HepG2 (cell line): ENCODE data around the gene PSMC4. TPM values are rescaled to one million over a fixed set of nuclear protein-coding genes. Genes with fewer than 3 reads are reported as not detected.

Experiments used
- ATAC-seq: fragments of 200-7000 bp; cut with Tn5 transposase; 3 replicates; pipeline ENCODE4 v1.9.1; 2020; ENCODE audit warnings: mild to moderate bottlenecking, moderate library complexity
- BruUV-seq: library from RNA; stranded (reverse); fragments of 400-500 nt; replicated peaks from 2 replicates; lab custom pipeline; 2021; lab: Mats Ljungman, UMichigan
- CTCF ChIA-PET: fragments of 300-600 bp; formaldehyde crosslinking; extraction: SDS; loops from one replicate; lab custom pipeline; 2021; ENCODE audit warnings: low total read pairs, inconsistent platforms, low intra/inter-chr PET ratio; lab: Yijun Ruan, JAX
- POLR2A ChIA-PET: fragments of 350-600 bp; sonication (Branson Sonifier 250); formaldehyde crosslinking; loops from one replicate; lab custom pipeline; 2020; ENCODE audit warnings: antibody characterized with exemption, inconsistent platforms; lab: Yijun Ruan, JAX
- DNase-seq: peaks from one replicate; pipeline ENCODE4 v3.0.0-alpha.2; 2015; ENCODE audit warnings: low spot score
- FAIRE-seq: peaks from 3 replicates; lab custom pipeline; 2011; peaks lifted over from hg19 to GRCh38; lab: Jason Lieb, UNC
- H2AFZ ChIP-seq: one replicate; pipeline ENCODE4 v1.6.1; 2011; ENCODE audit warnings: low read length, inconsistent platforms
- H3K27ac ChIP-seq: fragments of 300-600 bp; 3 replicates; pipeline ENCODE4 v1.8.0; 2011; ENCODE audit warnings: mixed run types, mild to moderate bottlenecking, mixed read lengths, low read length, inconsistent platforms; ENCODE audit not compliant: insufficient read depth; ENCODE audit errors: extremely low read length
- H3K27me3 ChIP-seq, 2 experiments: fragments of 200-600 bp in 1 of 2; 2 replicates in 1 of 2; 3 replicates in 1 of 2; pipeline versions ENCODE4 v1.6.0 to v1.8.0; 2011; ENCODE audit warnings: low read length in 2 of 2, mild to moderate bottlenecking in 2 of 2, moderate library complexity in 2 of 2, inconsistent platforms in 1 of 2; ENCODE audit not compliant: insufficient read depth in 2 of 2, control insufficient read depth in 1 of 2
- H3K36me3 ChIP-seq, 2 experiments: fragments of 200-600 bp in 1 of 2; replicated peaks in 1 of 2; 2 replicates in 1 of 2; 3 replicates in 1 of 2; pipeline versions ENCODE4 v1.5.1 to v1.8.0; 2011; ENCODE audit warnings: low read length in 2 of 2, inconsistent platforms in 1 of 2; ENCODE audit not compliant: insufficient read depth in 2 of 2, control insufficient read depth in 1 of 2
- H3K4me1 ChIP-seq: 2 replicates; pipeline ENCODE4 v1.5.1; 2012; ENCODE audit warnings: low read length, inconsistent platforms; ENCODE audit not compliant: insufficient read depth
- H3K4me2 ChIP-seq: 2 replicates; pipeline ENCODE4 v1.6.0; 2011; ENCODE audit warnings: low read depth, low read length, inconsistent platforms
- H3K4me3 ChIP-seq, 3 experiments: fragments of 200-600 bp in 1 of 3; sonication (generic), shearing (Covaris generic) in 1 of 3; replicated peaks in 1 of 3; 2 replicates each; pipeline ENCODE4 v1.5.1; 2011 to 2016; ENCODE audit warnings: low read length in 3 of 3, inconsistent platforms in 2 of 3, low read depth in 2 of 3, mild to moderate bottlenecking in 2 of 3, control low read depth in 1 of 3, mixed read lengths in 1 of 3; ENCODE audit not compliant: insufficient read depth in 1 of 3
- H3K79me2 ChIP-seq: one replicate; pipeline ENCODE4 v1.6.1; 2011; ENCODE audit warnings: low read length, inconsistent platforms; ENCODE audit not compliant: insufficient read depth
- H3K9ac ChIP-seq: 2 replicates; pipeline ENCODE4 v1.6.0; 2011; ENCODE audit warnings: mild to moderate bottlenecking, low read depth, low read length, inconsistent platforms; ENCODE audit not compliant: insufficient read depth
- H3K9me3 ChIP-seq: 2 replicates; pipeline ENCODE4 v1.5.1; 2012; ENCODE audit warnings: mild to moderate bottlenecking, low read length
- H4K20me1 ChIP-seq: 2 replicates; pipeline ENCODE4 v1.6.0; 2011; ENCODE audit warnings: inconsistent platforms, mild to moderate bottlenecking, low read length, moderate library complexity; ENCODE audit not compliant: insufficient read depth
- CHCHD3 ChIP-seq: sonication (generic); formaldehyde crosslinking; IDR thresholded peaks from 2 replicates; pipeline ENCODE4 v1.8.0; 2022; ENCODE audit warnings: mild to moderate bottlenecking, missing genetic modification reagents, moderate library complexity
- GABPA ChIP-seq, 2 experiments: IDR thresholded peaks; 2 replicates each; pipeline ENCODE4 v1.6.1; 2011 to 2016; ENCODE audit warnings: low read depth in 2 of 2, low read length in 1 of 2, missing biosample characterization in 1 of 2, missing genetic modification characterization in 1 of 2
- HOXA7 ChIP-seq: sonication (generic); formaldehyde crosslinking; IDR thresholded peaks from 2 replicates; pipeline ENCODE4 v1.8.1; 2022; ENCODE audit warnings: mild to moderate bottlenecking, missing genetic modification reagents, moderate library complexity
- SNAI1 ChIP-seq: sonication (generic); formaldehyde crosslinking; IDR thresholded peaks from 2 replicates; pipeline ENCODE4 v1.5.0; 2020; ENCODE audit warnings: mild to moderate bottlenecking, missing genetic modification reagents, borderline replicate concordance
- YEATS4 ChIP-seq: sonication (generic); formaldehyde crosslinking; IDR thresholded peaks from 2 replicates; pipeline ENCODE4 v1.4.0; 2020; ENCODE audit warnings: missing genetic modification reagents, borderline replicate concordance
- ZNF282 ChIP-seq: fragments of 450-650 bp; IDR thresholded peaks from 2 replicates; pipeline ENCODE4 v1.6.1; 2018; ENCODE audit not compliant: partially characterized antibody
- WGBS: methylation state at CpG from one replicate; pipeline ENCODE4 v1.1.6; 2017; ENCODE audit warnings: low lambda C conversion rate; 5-methylcytosine and 5-hydroxymethylcytosine counted together
- in situ Hi-C: cut with HindIII; loops from 2 replicates; pipeline ENCODE4 v1.10.0; 2017; ENCODE audit warnings: low pct_unique_long_range_greater_than_20kb; ENCODE audit not compliant: extremely low pct_ligation_motif_present
- intact Hi-C: fragments of 100-400 bp; cut with micrococcal nuclease; formaldehyde crosslinking; loops from one replicate; pipeline ENCODE4 v1.10.0; 2022; ENCODE audit not compliant: unreplicated experiment
- polyA plus RNA-seq, 8 experiments: library from polyadenylated mRNA; depleted of rRNA in 3 of 8; stranded (reverse) in 7 of 8; unstranded in 1 of 8; fragments of >200 nt; fragmentation: Illumina TruSeq in 4 of 8; extraction: Trizol in 4 of 8; gene quantifications; 2 replicates each; pipeline versions ENCODE4 v1.2.1 to v1.2.3, GENCODE V29; 2011 to 2016; ENCODE audit warnings: low read depth in 4 of 8, missing spikeins in 1 of 8, mixed read lengths in 1 of 8; ENCODE audit not compliant: insufficient read depth in 1 of 8
- total RNA-seq, 5 experiments: library from RNA; depleted of rRNA; stranded (reverse); fragments of >200 nt; fragmentation: Illumina TruSeq; extraction: Trizol; gene quantifications; 2 replicates each; pipeline ENCODE4 v1.2.3, GENCODE V29; 2016; ENCODE audit warnings: low read depth in 1 of 5

The PSMC4 gene
- total and polyA plus RNA-seq, 2 of the 13 experiments (the other 11 are each of a cell fraction or from before 2014, with no cell fraction given): 49.9 to 160 TPM

GRCh38 chr19:39927524-39928356, 43.2 kb upstream of the PSMC4 start (continued):
- TF ChIP-seq CHCHD3 (CRISPR knock-in tag): no peak
- TF ChIP-seq, all 625 proteins: peak for 2

- DNase-seq (no peak), ATAC-seq (no peak), FAIRE-seq (no peak)
- no peaks in the 10 kb centered on the region for H3K27me3 ChIP-seq
- no peak overlapping the region for H3K9ac ChIP-seq
- WGBS: 33% methylated on average over 3 of the region's 3 CpGs
- POLR2A ChIA-PET: no interaction called here
- H3K36me3 ChIP-seq: no peaks in the 10 kb centered on the region
- H3K79me2 ChIP-seq: no peaks in the 10 kb centered on the region
- BruUV-seq: no TSS peak
- no peak overlapping the region for H3K4me2 ChIP-seq
- in situ Hi-C loops: no loop called here
- no peak overlapping the region for H3K4me3 ChIP-seq
- H2AFZ ChIP-seq: no peak overlapping the region
- peaks cover 6% of the 10 kb centered on the region; the same call in 1 of the 2 replicates for H3K4me1 ChIP-seq
- TF ChIP-seq YEATS4: no peak
- TF ChIP-seq HOXA7 (CRISPR knock-in tag): no peak
- TF ChIP-seq SNAI1 (CRISPR knock-in tag): no peak
- no peak for TF ChIP-seq GABPA (IDR thresholded peaks at IDR 0.05; ENCODE audit: low read depth, low read length)
- no peak for TF ChIP-seq GABPA (CRISPR knock-in tag; IDR thresholded peaks at IDR 0.05; ENCODE audit: low read depth)
- no peak for TF ChIP-seq ZNF282
- H3K9me3 ChIP-seq: no peaks in the 10 kb centered on the region
- intact Hi-C loops: no loop called here
- H3K27ac ChIP-seq: no peak overlapping the region
- CTCF ChIA-PET: no interaction called here
- no peaks in the 10 kb centered on the region for H4K20me1 ChIP-seq
Observed at GRCh38 chr19:39928357-39928725, 42.6 kb upstream of the PSMC4 start.
